Stimulated activated CD4-positive, alpha-beta T cell treated with anti-CD3 and anti-CD28 coated beads, Interleukin-15, amount 100 ng/mL, for 24 hours (primary cell): ENCODE results near the gene RFX7.

Experiments used
- DNase-seq: peaks from one replicate; pipeline ENCODE4 v3.0.0-alpha.2; 2020

RFX7 gene

GRCh38 chr15:56124391-56124790 is 119.3 kb downstream of the RFX7 start:
- no peak for DNase-seq

GRCh38 chr15:56105855-56106254 is 137.8 kb downstream of the RFX7 start:
- DNase-seq = no peak

GRCh38 chr15:56102441-56102840 is 141.2 kb downstream of the RFX7 start:
- no peak for DNase-seq

GRCh38 chr15:56099311-56099710 is 144.4 kb downstream of the RFX7 start:
- no peak for DNase-seq

- DNase-seq = no peak
Measured at GRCh38 chr15:56098195-56098863, 145.3 kb downstream of the RFX7 start.

- DNase-seq = no peak
Measured at GRCh38 chr15:56095406-56095805, 148.3 kb downstream of the RFX7 start.

- no peak for DNase-seq
Measured at GRCh38 chr15:56094171-56094570, 149.5 kb downstream of the RFX7 start.

GRCh38 chr15:56088389-56088788 is 155.3 kb downstream of the RFX7 start:
- DNase-seq = no peak

- DNase-seq = no peak
Measured at GRCh38 chr15:56086566-56086965, 157.1 kb downstream of the RFX7 start.

- DNase-seq = no peak
Measured at GRCh38 chr15:56082263-56082761, 161.4 kb downstream of the RFX7 start.

GRCh38 chr15:56077081-56077480 is 166.6 kb downstream of the RFX7 start:
- no peak for DNase-seq

- DNase-seq = no peak
Measured at GRCh38 chr15:56076640-56077039, 167.0 kb downstream of the RFX7 start.

- no peak for DNase-seq
Measured at GRCh38 chr15:56074481-56075265, 169.0 kb downstream of the RFX7 start.

- no peak for DNase-seq
Measured at GRCh38 chr15:56064152-56064551, 179.5 kb downstream of the RFX7 start.

- DNase-seq = no peak
Measured at GRCh38 chr15:56059716-56060115, 184.0 kb downstream of the RFX7 start.

GRCh38 chr15:56058986-56059385 is 184.7 kb downstream of the RFX7 start:
- DNase-seq = no peak

- no peak for DNase-seq
Measured at GRCh38 chr15:56056626-56057025, 187.1 kb downstream of the RFX7 start.

GRCh38 chr15:56053046-56053400 is 190.7 kb downstream of the RFX7 start:
- DNase-seq = no peak

GRCh38 chr15:56052395-56053045 is 191.2 kb downstream of the RFX7 start:
- no peak for DNase-seq

GRCh38 chr15:56051676-56052075 is 192.0 kb downstream of the RFX7 start:
- DNase-seq = no peak

- no peak for DNase-seq
Measured at GRCh38 chr15:56049577-56049976, 194.1 kb downstream of the RFX7 start.

GRCh38 chr15:56047354-56047753 is 196.3 kb downstream of the RFX7 start:
- no peak for DNase-seq

- DNase-seq = no peak
Measured at GRCh38 chr15:56045068-56045748, 198.5 kb downstream of the RFX7 start.
